ENCODE measurements around the gene VSTM5.

The VSTM5 gene

GRCh38 chr11:93845181-93846092 lies 5.0 kb downstream of the VSTM5 start:
- Histone ChIP-seq H3K4me2 (ENCODE audit: low read length) (no peak overlapping the region), H3K4me3 (ENCODE audit: low read length) (no peak overlapping the region), H3K9me3 (ENCODE audit: control insufficient read depth, insufficient read depth, low read length) (no peaks in the 10 kb centered on the region), H3K27ac (ENCODE audit: low read depth, low read length) (no peak overlapping the region), H3K36me3 (ENCODE audit: control insufficient read depth, low read length) (no peaks in the 10 kb centered on the region), H3F3A (ENCODE audit: control insufficient read depth, insufficient read depth) (no peaks in the 10 kb centered on the region), H3K27me3 (ENCODE audit: control insufficient read depth, low read length) (no peaks in the 10 kb centered on the region), H4K20me1 (ENCODE audit: control insufficient read depth, insufficient read depth, low read depth, low read length) (no peaks in the 10 kb centered on the region), H3K79me2 (ENCODE audit: control insufficient read depth, low read length) (no peaks in the 10 kb centered on the region), H3K9me2 (replicated peaks; ENCODE audit: control insufficient read depth, low read length) (no peaks in the 10 kb centered on the region), H3K4me1 (ENCODE audit: control insufficient read depth, low read length) (no peaks in the 10 kb centered on the region)
- no peak for TF ChIP-seq EZH2phosphoT487 (IDR thresholded peaks at IDR 0.05; ENCODE audit: borderline replicate concordance, low read length)
- no peak for TF ChIP-seq CTCF (IDR thresholded peaks at IDR 0.05; ENCODE audit: low read depth, low read length, poor library complexity, severe bottlenecking)

GRCh38 chr11:93844568-93844967 lies 5.8 kb downstream of the VSTM5 start:
- no peak for TF ChIP-seq CTCF (IDR thresholded peaks at IDR 0.05; ENCODE audit: low read depth, low read length, poor library complexity, severe bottlenecking)
- TF ChIP-seq EZH2phosphoT487 (IDR thresholded peaks at IDR 0.05; ENCODE audit: borderline replicate concordance, low read length): no peak
- no peaks in the 10 kb centered on the region for H3K4me1 ChIP-seq (ENCODE audit: control insufficient read depth, low read length)
- no peak overlapping the region for H3K4me2 ChIP-seq (ENCODE audit: low read length)
- no peaks in the 10 kb centered on the region for H3F3A ChIP-seq (ENCODE audit: control insufficient read depth, insufficient read depth)
- H4K20me1 ChIP-seq (ENCODE audit: control insufficient read depth, insufficient read depth, low read depth, low read length): no peaks in the 10 kb centered on the region
- no peak overlapping the region for H3K27ac ChIP-seq (ENCODE audit: low read depth, low read length)
- no peaks in the 10 kb centered on the region for H3K79me2 ChIP-seq (ENCODE audit: control insufficient read depth, low read length)
- H3K36me3 ChIP-seq (ENCODE audit: control insufficient read depth, low read length): no peaks in the 10 kb centered on the region
- H3K9me3 ChIP-seq (ENCODE audit: control insufficient read depth, insufficient read depth, low read length): no peaks in the 10 kb centered on the region
- H3K9me2 ChIP-seq (replicated peaks; ENCODE audit: control insufficient read depth, low read length): no peaks in the 10 kb centered on the region
- H3K4me3 ChIP-seq (ENCODE audit: low read length): no peak overlapping the region
- H3K27me3 ChIP-seq (ENCODE audit: control insufficient read depth, low read length): no peaks in the 10 kb centered on the region

- no peaks in the 10 kb centered on the region for H3K9me2 ChIP-seq (replicated peaks; ENCODE audit: control insufficient read depth, low read length)
- TF ChIP-seq EZH2phosphoT487 (IDR thresholded peaks at IDR 0.05; ENCODE audit: borderline replicate concordance, low read length) (no peak), CTCF (IDR thresholded peaks at IDR 0.05; ENCODE audit: low read depth, low read length, poor library complexity, severe bottlenecking) (no peak)
- no peaks in the 10 kb centered on the region for H4K20me1 ChIP-seq (ENCODE audit: control insufficient read depth, insufficient read depth, low read depth, low read length)
- H3F3A ChIP-seq (ENCODE audit: control insufficient read depth, insufficient read depth): no peaks in the 10 kb centered on the region
- no peaks in the 10 kb centered on the region for H3K79me2 ChIP-seq (ENCODE audit: control insufficient read depth, low read length)
- H3K27me3 ChIP-seq (ENCODE audit: control insufficient read depth, low read length): no peaks in the 10 kb centered on the region
- H3K36me3 ChIP-seq (ENCODE audit: control insufficient read depth, low read length): no peaks in the 10 kb centered on the region
- H3K4me1 ChIP-seq (ENCODE audit: control insufficient read depth, low read length): no peaks in the 10 kb centered on the region
- H3K27ac ChIP-seq (ENCODE audit: low read depth, low read length): no peak overlapping the region
- H3K4me3 ChIP-seq (ENCODE audit: low read length): no peak overlapping the region
- H3K9me3 ChIP-seq (ENCODE audit: control insufficient read depth, insufficient read depth, low read length): no peaks in the 10 kb centered on the region
- H3K4me2 ChIP-seq (ENCODE audit: low read length): no peak overlapping the region
Measured at GRCh38 chr11:93843906-93844305, 6.5 kb downstream of the VSTM5 start.

Data from DOHH2 (cell line).